K562 (cell line): ENCODE results near the gene CCNY. TPM values are rescaled to one million over a fixed set of nuclear protein-coding genes. Genes with fewer than 3 reads are reported as not detected.

ENCODE experiments used
- ATAC-seq: fragments of 200-7000 bp; cut with Tn5 transposase; 3 replicates; pipeline ENCODE4 v1.9.1; 2020; ENCODE audit warnings: moderate library complexity
- BruUV-seq: library from RNA; stranded (reverse); fragments of 400-500 nt; replicated peaks from 2 replicates; lab custom pipeline; 2021; lab: Mats Ljungman, UMichigan
- CTCF ChIA-PET: fragments of 300-600 bp; formaldehyde crosslinking; extraction: SDS; loops from one replicate; lab custom pipeline; 2021; ENCODE audit warnings: low intra/inter-chr PET ratio; lab: Yijun Ruan, JAX
- POLR2A ChIA-PET: fragments of 300-600, 350-650 bp; sonication (Branson Sonifier 250); formaldehyde crosslinking; extraction: SDS; loops from one replicate; lab custom pipeline; 2021; ENCODE audit warnings: antibody characterized with exemption, inconsistent platforms; lab: Yijun Ruan, JAX
- DNase-seq, 4 experiments: peaks; one replicate each; pipeline versions ENCODE4 v3.0.0 to v3.0.0-alpha.2; 2011 to 2018; ENCODE audit warnings: low spot score in 3 of 4, mixed read lengths in 3 of 4; ENCODE audit errors: extremely low read depth in 1 of 4
- FAIRE-seq: peaks from 2 replicates; lab custom pipeline; 2011; peaks lifted over from hg19 to GRCh38; lab: Jason Lieb, UNC
- H2AFZ ChIP-seq: 2 replicates; pipeline ENCODE4 v1.6.0; 2011; ENCODE audit warnings: low read depth, low read length, control low read depth, inconsistent platforms
- H3K27ac ChIP-seq: fragments of 200-600 bp; 3 replicates; pipeline ENCODE4 v1.8.0; 2011; ENCODE audit warnings: low read depth, mild to moderate bottlenecking, control low read depth, inconsistent platforms, low read length, moderate library complexity, mixed read lengths; ENCODE audit errors: extremely low read depth
- H3K27me3 ChIP-seq, 2 experiments: fragments of 300-600 bp in 1 of 2; 2 replicates in 1 of 2; 3 replicates in 1 of 2; pipeline versions ENCODE4 v1.6.0 to v1.8.0; 2011; ENCODE audit warnings: inconsistent platforms in 2 of 2, low read length in 2 of 2, mild to moderate bottlenecking in 1 of 2, mixed read lengths in 1 of 2, moderate library complexity in 1 of 2; ENCODE audit not compliant: control insufficient read depth in 2 of 2, insufficient read depth in 2 of 2
- H3K36me3 ChIP-seq: fragments of 300-600 bp; 3 replicates; pipeline ENCODE4 v1.8.0; 2011; ENCODE audit warnings: mild to moderate bottlenecking, low read length, inconsistent platforms; ENCODE audit not compliant: control insufficient read depth, insufficient read depth
- H3K4me1 ChIP-seq, 2 experiments: fragments of 200-600 bp in 1 of 2; replicated peaks in 1 of 2; 2 replicates in 1 of 2; 3 replicates in 1 of 2; pipeline versions ENCODE4 v1.5.1 to v1.8.0; 2011; ENCODE audit warnings: inconsistent platforms in 2 of 2, low read length in 2 of 2, mild to moderate bottlenecking in 1 of 2, mixed read lengths in 1 of 2, moderate library complexity in 1 of 2; ENCODE audit not compliant: control insufficient read depth in 2 of 2, insufficient read depth in 2 of 2
- H3K4me2 ChIP-seq: 2 replicates; pipeline ENCODE4 v1.6.1; 2011; ENCODE audit warnings: low read length, control low read depth, inconsistent platforms, mixed read lengths; ENCODE audit not compliant: insufficient read depth
- H3K4me3 ChIP-seq: fragments of 200-600 bp; sonication (generic), shearing (Covaris generic); 2 replicates; pipeline ENCODE4 v1.5.1; 2016; ENCODE audit warnings: control low read depth, inconsistent platforms
- H3K79me2 ChIP-seq: fragments of 200-600 bp; 3 replicates; pipeline ENCODE4 v1.8.0; 2011; ENCODE audit warnings: low read length, inconsistent platforms; ENCODE audit not compliant: control insufficient read depth, insufficient read depth
- H3K9ac ChIP-seq, 2 experiments: 2 replicates each; pipeline versions ENCODE4 v1.6.0 to v1.6.1; 2011; ENCODE audit warnings: low read depth in 2 of 2, low read length in 2 of 2, control low read depth in 1 of 2, inconsistent platforms in 1 of 2, mild to moderate bottlenecking in 1 of 2, mixed read lengths in 1 of 2; ENCODE audit not compliant: insufficient read depth in 1 of 2
- H3K9me1 ChIP-seq: one replicate; pipeline ENCODE4 v1.6.0; 2011; ENCODE audit warnings: inconsistent platforms, mild to moderate bottlenecking, low read length, moderate library complexity; ENCODE audit not compliant: control insufficient read depth, insufficient read depth
- H3K9me3 ChIP-seq: replicated peaks from 2 replicates; pipeline ENCODE4 v1.5.1; 2011; ENCODE audit warnings: low read depth, low read length, inconsistent platforms; ENCODE audit not compliant: control insufficient read depth, insufficient read depth
- H4K20me1 ChIP-seq: replicated peaks from 2 replicates; pipeline ENCODE4 v1.6.1; 2011; ENCODE audit warnings: low read length, inconsistent platforms, mixed read lengths; ENCODE audit not compliant: control insufficient read depth, insufficient read depth
- BCL6 ChIP-seq: fragments of 250-450 bp; sonication (Bioruptor Pico); IDR thresholded peaks from 2 replicates; pipeline ENCODE4 v1.4.0; 2020
- C11orf30 ChIP-seq: fragments of 450-650 bp; IDR thresholded peaks from 2 replicates; pipeline ENCODE4 v1.6.1; 2016; ENCODE audit warnings: low read depth, mild to moderate bottlenecking
- CREB1 ChIP-seq, 2 experiments: sonication (generic) in 1 of 2; formaldehyde crosslinking in 1 of 2; IDR thresholded peaks; 2 replicates each; pipeline versions ENCODE4 v1.6.1 to v1.8.0; 2012 to 2022; ENCODE audit warnings: inconsistent platforms in 1 of 2, mild to moderate bottlenecking in 1 of 2, missing genetic modification reagents in 1 of 2, moderate library complexity in 1 of 2
- MTF1 ChIP-seq: fragments of 250-450 bp; sonication (Bioruptor Pico); IDR thresholded peaks from 2 replicates; pipeline ENCODE4 v1.9.0; 2021; ENCODE audit warnings: moderate library complexity, mild to moderate bottlenecking, inconsistent platforms, borderline replicate concordance
- NFYB ChIP-seq: IDR thresholded peaks from 2 replicates; pipeline ENCODE4 v1.6.1; 2011; ENCODE audit warnings: mild to moderate bottlenecking, moderate library complexity; ENCODE audit not compliant: insufficient read length; ENCODE audit errors: extremely low read depth
- NKRF ChIP-seq: fragments of 450-650 bp; IDR thresholded peaks from 2 replicates; pipeline ENCODE4 v1.6.1; 2016; ENCODE audit warnings: borderline replicate concordance
- RB1 ChIP-seq: fragments of 450-650 bp; IDR thresholded peaks from 2 replicates; pipeline ENCODE4 v1.6.1; 2017; ENCODE audit warnings: low read depth, mild to moderate bottlenecking
- RNF2 ChIP-seq: sonication (generic); IDR thresholded peaks from 2 replicates; pipeline ENCODE4 v1.6.1; 2016
- SNIP1 ChIP-seq: fragments of 450-650 bp; IDR thresholded peaks from 2 replicates; pipeline ENCODE4 v1.7.1; 2017; ENCODE audit warnings: low read depth, mild to moderate bottlenecking
- VEZF1 ChIP-seq: fragments of 200-800 bp; sonication (Bioruptor generic); IDR thresholded peaks from 2 replicates; pipeline ENCODE4 v1.6.1; 2017; ENCODE audit warnings: missing genetic modification characterization, missing compliant biosample characterization
- ZNF277 ChIP-seq: fragments of 250-450 bp; sonication (Bioruptor Pico); IDR thresholded peaks from 2 replicates; pipeline ENCODE4 v1.8.0; 2022; ENCODE audit warnings: inconsistent platforms, mild to moderate bottlenecking, moderate library complexity, borderline replicate concordance
- WGBS: fragments of 100-300 bp; shearing (Covaris generic); methylation state at CpG from one replicate; pipeline ENCODE4 v1.1.6; 2016; ENCODE audit warnings: low coverage, mixed read lengths; ENCODE audit not compliant: insufficient coverage; ENCODE audit errors: missing lambda C conversion rate; 5-methylcytosine and 5-hydroxymethylcytosine counted together
- in situ Hi-C: fragments of 300-500 bp; cut with MboI; formaldehyde crosslinking; loops from 4 replicates; pipeline ENCODE4 v1.15.0; 2018; ENCODE audit warnings: inconsistent platforms, mixed read lengths
- intact Hi-C: fragments of 100-400 bp; cut with micrococcal nuclease; formaldehyde crosslinking; loops from 2 replicates; pipeline ENCODE4 v1.14.2; 2022
- polyA plus RNA-seq, 8 experiments: library from polyadenylated mRNA; depleted of rRNA in 4 of 8; stranded (reverse) in 5 of 8; unstranded in 3 of 8; fragments of >200 nt; fragmentation: Nextera tagmentation in 2 of 8; fragmentation: Illumina TruSeq in 1 of 8; extraction: Ambion mirVana in 2 of 8; extraction: Trizol in 1 of 8; gene quantifications; 2 replicates each; pipeline versions ENCODE4 v1.2.1 to v1.2.3, GENCODE V29; 2011 to 2014; ENCODE audit warnings: inconsistent platforms in 1 of 8, missing spikeins in 1 of 8
- total RNA-seq, 7 experiments: library from RNA; depleted of rRNA in 6 of 7; stranded (reverse); fragments of >200 nt in 6 of 7; fragmentation: Illumina TruSeq in 2 of 7; extraction: Trizol in 2 of 7; gene quantifications; 2 replicates each; pipeline versions ENCODE4 v1.2.1 to v1.2.3, GENCODE V29; 2011 to 2021; ENCODE audit warnings: low replicate concordance in 1 of 7
- TF ChIP-seq, protein P1 (sequence below), 2 experiments: fragments of 200-800 bp in 1 of 2; sonication (Bioruptor generic) in 1 of 2; sonication (generic) in 1 of 2; formaldehyde crosslinking in 1 of 2; IDR thresholded peaks in 1 of 2; conservative IDR thresholded peaks in 1 of 2; 2 replicates each; pipeline versions ENCODE4 v1.5.0 to v1.6.1; 2016 to 2020; ENCODE audit warnings: missing compliant biosample characterization in 1 of 2, missing genetic modification characterization in 1 of 2, missing genetic modification reagents in 1 of 2

CCNY gene
- total and polyA plus RNA-seq, 9 of the 15 experiments (the other 6 are each of a cell fraction or from before 2014, with no cell fraction given) = 8.4 to 109 (median 38.6) TPM

DNA sequence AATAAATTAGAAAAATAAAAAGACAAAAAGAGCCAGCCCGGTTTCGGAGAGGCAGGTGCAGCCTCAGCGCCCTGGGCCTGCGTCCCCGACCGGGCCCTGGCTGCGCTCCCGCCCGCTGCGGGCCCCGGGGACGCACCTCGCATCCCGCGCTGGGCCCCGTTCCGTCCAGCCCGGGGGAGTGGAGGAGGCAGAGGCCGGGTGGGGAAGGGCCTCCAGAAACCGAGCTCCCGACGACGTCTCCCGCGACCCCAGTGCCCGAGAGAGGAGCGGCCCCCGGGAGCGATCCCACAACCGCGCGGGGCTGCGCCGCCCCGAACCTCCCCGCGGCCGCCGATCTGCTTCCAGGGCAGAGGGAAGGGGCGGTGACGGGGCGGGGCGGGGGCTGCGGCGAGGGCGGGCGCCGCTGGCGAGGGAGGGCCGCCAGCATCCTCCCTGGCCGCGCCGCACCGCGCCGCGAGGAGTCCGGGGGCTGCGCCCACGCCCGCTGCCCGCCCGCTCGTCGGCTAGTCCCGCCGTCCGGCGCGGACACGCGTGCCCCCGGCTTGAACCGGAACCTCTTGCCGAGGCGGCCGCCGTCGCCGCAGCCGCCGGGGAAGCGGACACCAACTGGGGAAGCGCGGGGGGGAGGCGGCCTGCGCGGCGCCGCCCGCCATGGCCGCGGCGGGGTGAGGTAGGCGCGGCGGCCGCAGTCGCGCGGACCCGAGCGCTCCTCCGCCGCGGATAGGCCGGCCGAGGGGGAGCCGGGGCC is at the start of gene CCNY (continued):
- TF ChIP-seq, protein P1, sequence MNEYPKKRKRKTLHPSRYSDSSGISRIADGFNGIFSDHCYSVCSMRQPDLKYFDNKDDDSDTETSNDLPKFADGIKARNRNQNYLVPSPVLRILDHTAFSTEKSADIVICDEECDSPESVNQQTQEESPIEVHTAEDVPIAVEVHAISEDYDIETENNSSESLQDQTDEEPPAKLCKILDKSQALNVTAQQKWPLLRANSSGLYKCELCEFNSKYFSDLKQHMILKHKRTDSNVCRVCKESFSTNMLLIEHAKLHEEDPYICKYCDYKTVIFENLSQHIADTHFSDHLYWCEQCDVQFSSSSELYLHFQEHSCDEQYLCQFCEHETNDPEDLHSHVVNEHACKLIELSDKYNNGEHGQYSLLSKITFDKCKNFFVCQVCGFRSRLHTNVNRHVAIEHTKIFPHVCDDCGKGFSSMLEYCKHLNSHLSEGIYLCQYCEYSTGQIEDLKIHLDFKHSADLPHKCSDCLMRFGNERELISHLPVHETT (CRISPR knock-in tag; conservative IDR thresholded peaks at IDR 0.05 in 1 of 2, IDR thresholded peaks at IDR 0.05 in 1 of 2) = peak in 1 of 2 experiments; percentile 100; a peak in 2 of 4 replicates
- TF ChIP-seq RB1 (peak; percentile 57), C11orf30 (0 out of 2 replicates have a peak, but pooled peaks have one; percentile 4), CREB1 (IDR thresholded peaks at IDR 0.05) (no peak), CREB1 (CRISPR knock-in tag; IDR thresholded peaks at IDR 0.05) (peak; percentile 44; the same call in 1 of the 2 replicates), RNF2 (no peak)
- TF ChIP-seq, all 486 proteins: peak for 65

GRCh38 chr10:35289198-35289597 is 47.1 kb upstream of the CCNY start:
- FAIRE-seq = no peak
- no peak for DNase-seq
- Histone ChIP-seq H3K27ac (no peak overlapping the region), H3K36me3 (no peaks in the 10 kb centered on the region), H3K79me2 (no peaks in the 10 kb centered on the region), H3K9me1 (no peaks in the 10 kb centered on the region), H4K20me1 (no peaks in the 10 kb centered on the region), H3K4me1 (no peaks in the 10 kb centered on the region; a peak in 1 of 5 replicates), H3K4me2 (no peak overlapping the region), H3K9ac (no peak overlapping the region), H3K27me3 (no peaks in the 10 kb centered on the region), H3K4me3 (no peak overlapping the region), H2AFZ (no peak overlapping the region), H3K9me3 (no peaks in the 10 kb centered on the region)
- POLR2A ChIA-PET = no interaction called here
- intact Hi-C loops (no loop called here), in situ Hi-C loops (no loop called here)
- ATAC-seq = no peak
- no TSS peak for BruUV-seq
- WGBS = 7% methylated on average over 1 of the region's 1 CpG
- CTCF ChIA-PET = no interaction called here
- TF ChIP-seq BCL6 (no peak), VEZF1 (CRISPR knock-in tag) (no peak), NFYB (no peak), SNIP1 (no peak), MTF1 (no peak), ZNF277 (CRISPR knock-in tag) (no peak), NKRF (no peak)
